Measurements from ENCODE around the gene CKM.

DNA sequence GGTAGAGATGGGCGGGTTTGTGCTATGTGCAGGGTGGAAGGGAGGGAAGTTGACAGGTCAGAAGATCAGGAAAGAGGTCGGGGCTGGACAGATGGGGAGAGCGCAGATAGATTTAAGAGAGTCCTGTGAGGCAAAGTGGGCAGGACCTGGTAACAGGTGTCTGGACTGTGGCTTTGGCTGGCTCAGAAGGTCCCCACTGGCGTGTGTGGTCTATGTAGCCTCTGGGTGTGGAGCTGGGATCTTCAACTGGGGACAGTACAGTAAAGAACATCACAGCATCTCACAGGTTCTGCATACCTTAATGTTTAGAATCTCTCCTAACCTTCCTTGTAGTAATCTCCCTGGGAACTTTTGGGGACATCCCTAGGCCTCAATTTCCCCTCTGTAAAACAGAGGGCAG is 17.7 kb downstream of the CKM start:
- TF ChIP-seq, protein P1, sequence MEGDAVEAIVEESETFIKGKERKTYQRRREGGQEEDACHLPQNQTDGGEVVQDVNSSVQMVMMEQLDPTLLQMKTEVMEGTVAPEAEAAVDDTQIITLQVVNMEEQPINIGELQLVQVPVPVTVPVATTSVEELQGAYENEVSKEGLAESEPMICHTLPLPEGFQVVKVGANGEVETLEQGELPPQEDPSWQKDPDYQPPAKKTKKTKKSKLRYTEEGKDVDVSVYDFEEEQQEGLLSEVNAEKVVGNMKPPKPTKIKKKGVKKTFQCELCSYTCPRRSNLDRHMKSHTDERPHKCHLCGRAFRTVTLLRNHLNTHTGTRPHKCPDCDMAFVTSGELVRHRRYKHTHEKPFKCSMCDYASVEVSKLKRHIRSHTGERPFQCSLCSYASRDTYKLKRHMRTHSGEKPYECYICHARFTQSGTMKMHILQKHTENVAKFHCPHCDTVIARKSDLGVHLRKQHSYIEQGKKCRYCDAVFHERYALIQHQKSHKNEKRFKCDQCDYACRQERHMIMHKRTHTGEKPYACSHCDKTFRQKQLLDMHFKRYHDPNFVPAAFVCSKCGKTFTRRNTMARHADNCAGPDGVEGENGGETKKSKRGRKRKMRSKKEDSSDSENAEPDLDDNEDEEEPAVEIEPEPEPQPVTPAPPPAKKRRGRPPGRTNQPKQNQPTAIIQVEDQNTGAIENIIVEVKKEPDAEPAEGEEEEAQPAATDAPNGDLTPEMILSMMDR (conservative IDR thresholded peaks at IDR 0.05 in 1 of 2, IDR thresholded peaks at IDR 0.05 in 1 of 2; ENCODE audit: low read depth in 1 of 2, low read length in 2 of 2), result no peak
- TF ChIP-seq EZH2 (IDR thresholded peaks at IDR 0.05; ENCODE audit: low read length, missing control alignments), result no peak

All from fibroblast of lung (primary cell).